Measurements from ENCODE around the gene RPL41. TPM values are rescaled to one million over a fixed set of nuclear protein-coding genes. Genes with fewer than 3 reads are reported as not detected.
A peak's percentile ranks its signal among the peaks of the same experiment; 100 is the strongest.

RPL41 gene
- total and polyA plus RNA-seq, 9 of the 15 experiments (the other 6 are each of a cell fraction or from before 2014, with no cell fraction given), result 3,403 to 11,276 (median 5,604) TPM

GRCh38 chr12:56116267-56117081, at the start of gene RPL41 (continued):
- TF ChIP-seq ZBTB40 (IDR thresholded peaks at IDR 0.05) (peak; percentile 94), ZBTB40 (CRISPR knock-in tag; IDR thresholded peaks at IDR 0.05) (no peak), ETS2 (tag; IDR thresholded peaks at IDR 0.05; ENCODE audit: borderline replicate concordance, poor library complexity, severe bottlenecking) (no peak), CREB3L1 (IDR thresholded peaks at IDR 0.05; ENCODE audit: borderline replicate concordance, low read depth) (peak; percentile 86), ZNF830 (CRISPR knock-in tag; IDR thresholded peaks at IDR 0.05) (peak; percentile 40; the same call in 1 of the 2 replicates), ZNF124 (CRISPR knock-in tag; IDR thresholded peaks at IDR 0.05) (no peak), CBFB (CRISPR knock-in tag; IDR thresholded peaks at IDR 0.05) (no peak), ZBTB11 (CRISPR knock-in tag; IDR thresholded peaks at IDR 0.05) (peak in 2 of 3 experiments; percentile 38 to 95; a peak in 3 of 6 replicates), ESRRA (IDR thresholded peaks at IDR 0.05; ENCODE audit: borderline replicate concordance, low read depth) (0 out of 2 replicates have a peak, but pooled peaks have one; percentile 50), PRPF4 (IDR thresholded peaks at IDR 0.05; ENCODE audit: insufficient read depth, low read depth, low read length, poor library complexity, severe bottlenecking) (no peak), DACH1 (IDR thresholded peaks at IDR 0.05; ENCODE audit: partially characterized antibody) (no peak), L3MBTL2 (IDR thresholded peaks at IDR 0.05) (peak; percentile 82)

Measured in K562 (cell line).